GM18909 (cell line): ENCODE data around the gene RERE.

Source experiments
- ATAC-seq: cut with Tn5 transposase; IDR thresholded peaks from one replicate; pipeline ENCODE4 v1.9.1; 2021; ENCODE audit warnings: mild to moderate bottlenecking; ENCODE audit not compliant: unreplicated experiment, poor library complexity

The RERE gene

GRCh38 chr1:8562881-8563865 is 254.3 kb downstream of the RERE start:
- no peak for ATAC-seq

- ATAC-seq: no peak
Measured at GRCh38 chr1:8562222-8562621, 255.2 kb downstream of the RERE start.

GRCh38 chr1:8560611-8561544 is 256.6 kb downstream of the RERE start:
- no peak for ATAC-seq

GRCh38 chr1:8560035-8560434 is 257.4 kb downstream of the RERE start:
- no peak for ATAC-seq

GRCh38 chr1:8555582-8555981 is 261.9 kb downstream of the RERE start:
- no peak for ATAC-seq

GRCh38 chr1:8554956-8555534 is 262.4 kb downstream of the RERE start:
- no peak for ATAC-seq

- ATAC-seq: no peak
Measured at GRCh38 chr1:8552820-8553397, 264.5 kb downstream of the RERE start.

- ATAC-seq: no peak
Measured at GRCh38 chr1:8551613-8552489, 265.6 kb downstream of the RERE start.

GRCh38 chr1:8551057-8551456 is 266.4 kb downstream of the RERE start:
- ATAC-seq: no peak

GRCh38 chr1:8547791-8548190 is 269.6 kb downstream of the RERE start:
- ATAC-seq: no peak

GRCh38 chr1:8545078-8545477 is 272.4 kb downstream of the RERE start:
- no peak for ATAC-seq

GRCh38 chr1:8544644-8545043 is 272.8 kb downstream of the RERE start:
- no peak for ATAC-seq

GRCh38 chr1:8543965-8544364 is 273.5 kb downstream of the RERE start:
- no peak for ATAC-seq

GRCh38 chr1:8541961-8542521 is 275.4 kb downstream of the RERE start:
- no peak for ATAC-seq

GRCh38 chr1:8540971-8541370 is 276.5 kb downstream of the RERE start:
- ATAC-seq: no peak

- no peak for ATAC-seq
Measured at GRCh38 chr1:8540261-8540941, 277.0 kb downstream of the RERE start.

GRCh38 chr1:8539683-8540082 is 277.8 kb downstream of the RERE start:
- no peak for ATAC-seq

GRCh38 chr1:8538502-8538901 is 278.9 kb downstream of the RERE start:
- no peak for ATAC-seq
